ENCODE measurements around the gene CD83.

The CD83 gene

DNA sequence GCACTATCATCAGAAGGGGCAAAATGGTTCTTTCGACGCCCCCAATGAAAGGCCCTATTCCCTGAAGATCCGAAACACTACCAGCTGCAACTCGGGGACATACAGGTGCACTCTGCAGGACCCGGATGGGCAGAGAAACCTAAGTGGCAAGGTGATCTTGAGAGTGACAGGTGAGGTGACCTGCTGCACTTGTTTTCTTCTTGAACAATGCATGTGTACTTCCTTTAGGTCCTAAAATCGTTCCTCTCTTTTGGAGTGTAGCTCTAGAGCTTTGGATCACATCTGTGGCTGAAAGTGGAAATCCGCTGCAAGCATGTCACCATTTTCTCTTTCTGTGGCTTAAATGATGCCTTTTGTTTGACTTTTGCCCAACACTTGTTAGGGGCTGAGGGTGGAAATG, 14.0 kb downstream of the CD83 start:
- no peaks in the 10 kb centered on the region for H3K36me3 ChIP-seq (ENCODE audit: control insufficient read depth in 2 of 2, insufficient read depth in 2 of 2, low read length in 2 of 2)
- no peak overlapping the region for H3K4me3 ChIP-seq (ENCODE audit: low read length in 2 of 2)
- H3K9me3 ChIP-seq (ENCODE audit: control insufficient read depth in 2 of 2, low read length in 2 of 2): no peaks in the 10 kb centered on the region
- H3K4me1 ChIP-seq (ENCODE audit: control insufficient read depth in 2 of 2, insufficient read depth in 2 of 2, low read length in 2 of 2): peaks cover 0 to 7% of the 10 kb centered on the region in 2 donors
- no peak overlapping the region for H3K9ac ChIP-seq (ENCODE audit: low read depth in 1 of 2, low read length in 2 of 2)
- no peaks in the 10 kb centered on the region for H3K27me3 ChIP-seq (ENCODE audit: control insufficient read depth in 2 of 2, insufficient read depth in 2 of 2, low read length in 2 of 2)
- no peak overlapping the region for H3K27ac ChIP-seq (ENCODE audit: low read depth in 2 of 2, low read length in 2 of 2)

DNA sequence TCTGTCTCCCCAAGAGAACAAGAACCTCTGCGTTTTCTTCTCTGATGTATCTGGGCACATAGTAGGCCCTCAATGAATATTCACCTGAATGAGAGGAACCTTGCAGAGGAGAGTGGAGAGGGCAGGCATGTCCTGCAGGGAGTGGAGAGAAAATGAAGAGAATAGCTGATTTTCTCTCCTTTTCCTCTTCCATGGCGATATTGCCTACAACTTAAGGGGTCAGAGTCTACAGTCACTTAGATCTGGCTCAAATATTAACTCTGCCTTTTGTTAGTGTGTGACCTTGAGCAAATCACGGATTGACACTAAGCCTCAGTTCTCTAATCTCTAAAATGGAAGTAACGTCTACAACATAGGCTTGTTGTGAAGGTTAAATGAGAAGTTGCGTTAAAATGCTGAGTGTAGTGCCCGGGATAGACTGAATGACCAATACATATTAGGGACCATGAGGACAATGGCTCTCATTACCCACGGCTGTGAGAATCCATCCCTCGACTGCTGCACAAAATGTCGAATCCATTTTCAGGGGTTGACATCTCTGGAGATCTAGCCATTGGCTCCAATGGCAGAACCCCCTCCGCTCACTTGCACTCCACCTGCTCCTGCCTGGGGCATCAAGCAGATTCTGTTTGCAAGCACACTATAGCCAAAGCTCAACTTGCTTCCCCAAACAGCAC, 14.8 kb downstream of the CD83 start:
- H3K9ac ChIP-seq (ENCODE audit: low read depth in 1 of 2, low read length in 2 of 2): no peak overlapping the region
- H3K27ac ChIP-seq (ENCODE audit: low read depth in 2 of 2, low read length in 2 of 2): no peak overlapping the region
- peaks cover 0 to 7% of the 10 kb centered on the region in 2 donors for H3K4me1 ChIP-seq (ENCODE audit: control insufficient read depth in 2 of 2, insufficient read depth in 2 of 2, low read length in 2 of 2)
- no peaks in the 10 kb centered on the region for H3K36me3 ChIP-seq (ENCODE audit: control insufficient read depth in 2 of 2, insufficient read depth in 2 of 2, low read length in 2 of 2)
- H3K9me3 ChIP-seq (ENCODE audit: control insufficient read depth in 2 of 2, low read length in 2 of 2): no peaks in the 10 kb centered on the region
- no peak overlapping the region for H3K4me3 ChIP-seq (ENCODE audit: low read length in 2 of 2)
- H3K27me3 ChIP-seq (ENCODE audit: control insufficient read depth in 2 of 2, insufficient read depth in 2 of 2, low read length in 2 of 2): no peaks in the 10 kb centered on the region

DNA sequence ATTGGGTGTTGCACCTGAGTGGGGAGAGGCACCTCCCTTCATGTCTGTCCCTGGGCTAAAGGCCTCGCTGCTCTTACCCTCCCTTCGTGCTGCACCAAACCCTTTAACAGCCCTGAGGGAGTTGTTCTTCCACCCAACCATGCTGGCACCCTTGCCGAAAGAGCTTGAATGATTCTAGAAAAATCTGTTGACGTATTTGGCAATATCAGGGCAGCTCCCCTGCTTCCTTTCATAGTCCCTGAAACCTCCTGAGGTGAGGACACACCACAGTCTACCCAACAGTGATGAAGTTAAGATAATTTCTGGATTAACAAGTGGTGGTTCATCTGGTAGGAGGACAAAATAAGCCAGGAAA, 15.3 kb downstream of the CD83 start:
- H3K4me3 ChIP-seq (ENCODE audit: low read length in 2 of 2): no peak overlapping the region
- no peaks in the 10 kb centered on the region for H3K27me3 ChIP-seq (ENCODE audit: control insufficient read depth in 2 of 2, insufficient read depth in 2 of 2, low read length in 2 of 2)
- H3K4me1 ChIP-seq (ENCODE audit: control insufficient read depth in 2 of 2, insufficient read depth in 2 of 2, low read length in 2 of 2): peaks cover 0 to 3% of the 10 kb centered on the region in 2 donors
- no peak overlapping the region for H3K27ac ChIP-seq (ENCODE audit: low read depth in 2 of 2, low read length in 2 of 2)
- H3K9ac ChIP-seq (ENCODE audit: low read depth in 1 of 2, low read length in 2 of 2): no peak overlapping the region
- H3K9me3 ChIP-seq (ENCODE audit: control insufficient read depth in 2 of 2, low read length in 2 of 2): no peaks in the 10 kb centered on the region
- H3K36me3 ChIP-seq (ENCODE audit: control insufficient read depth in 2 of 2, insufficient read depth in 2 of 2, low read length in 2 of 2): no peaks in the 10 kb centered on the region

DNA sequence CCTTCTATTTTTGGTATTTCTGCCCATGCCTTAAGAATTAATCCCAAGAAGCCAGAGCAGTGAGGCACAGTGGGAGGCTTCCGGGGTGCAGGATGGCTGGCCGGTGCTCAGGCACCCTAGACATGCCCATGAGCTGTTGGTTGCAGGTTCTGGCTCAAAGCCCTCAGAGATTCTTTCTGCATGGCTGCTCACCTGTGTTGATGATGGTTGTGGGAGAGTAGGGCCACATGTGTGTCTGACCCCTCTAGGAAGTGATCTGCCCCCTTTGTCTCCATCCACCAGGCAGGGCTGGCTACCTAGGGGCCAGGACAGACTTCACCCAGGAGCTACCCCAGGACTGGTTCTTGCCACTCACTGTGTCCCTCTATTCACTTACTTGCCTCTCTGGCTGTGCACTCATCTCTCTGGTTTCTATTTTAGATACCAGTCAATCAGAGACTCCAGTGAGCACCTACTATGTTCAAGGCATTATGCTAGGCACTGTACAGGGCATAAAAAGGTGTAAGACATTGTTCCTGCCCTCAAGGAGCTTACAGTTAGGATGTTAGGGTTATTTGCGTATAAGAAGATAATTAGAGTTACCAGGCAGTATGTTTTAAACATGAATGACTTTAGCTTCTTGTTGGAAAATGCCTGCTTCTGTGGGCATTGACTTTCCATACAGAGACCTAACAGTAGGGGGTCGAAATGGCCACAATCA, 16.8 kb downstream of the CD83 start:
- Histone ChIP-seq H3K27ac (ENCODE audit: low read depth in 2 of 2, low read length in 2 of 2) (no peak overlapping the region), H3K4me1 (ENCODE audit: control insufficient read depth in 2 of 2, insufficient read depth in 2 of 2, low read length in 2 of 2) (no peaks in the 10 kb centered on the region), H3K4me3 (ENCODE audit: low read length in 2 of 2) (no peak overlapping the region)

DNA sequence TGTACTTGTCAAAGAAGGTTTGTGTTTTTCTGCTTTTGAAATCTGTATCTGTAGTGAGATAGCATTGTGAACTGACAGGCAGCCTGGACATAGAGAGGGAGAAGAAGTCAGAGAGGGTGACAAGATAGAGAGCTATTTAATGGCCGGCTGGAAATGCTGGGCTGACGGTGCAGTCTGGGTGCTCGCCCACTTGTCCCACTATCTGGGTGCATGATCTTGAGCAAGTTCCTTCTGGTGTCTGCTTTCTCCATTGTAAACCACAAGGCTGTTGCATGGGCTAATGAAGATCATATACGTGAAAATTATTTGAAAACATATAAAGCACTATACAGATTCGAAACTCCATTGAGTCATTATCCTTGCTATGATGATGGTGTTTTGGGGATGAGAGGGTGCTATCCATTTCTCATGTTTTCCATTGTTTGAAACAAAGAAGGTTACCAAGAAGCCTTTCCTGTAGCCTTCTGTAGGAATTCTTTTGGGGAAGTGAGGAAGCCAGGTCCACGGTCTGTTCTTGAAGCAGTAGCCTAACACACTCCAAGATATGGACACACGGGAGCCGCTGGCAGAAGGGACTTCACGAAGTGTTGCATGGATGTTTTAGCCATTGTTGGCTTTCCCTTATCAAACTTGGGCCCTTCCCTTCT, 18.4 kb downstream of the CD83 start:
- no peaks in the 10 kb centered on the region for H3K9me3 ChIP-seq (ENCODE audit: control insufficient read depth in 2 of 2, low read length in 2 of 2)
- no peaks in the 10 kb centered on the region for H3K4me1 ChIP-seq (ENCODE audit: control insufficient read depth in 2 of 2, insufficient read depth in 2 of 2, low read length in 2 of 2)
- H3K27ac ChIP-seq (ENCODE audit: low read depth in 2 of 2, low read length in 2 of 2): no peak overlapping the region
- H3K36me3 ChIP-seq (ENCODE audit: control insufficient read depth in 2 of 2, insufficient read depth in 2 of 2, low read length in 2 of 2): no peaks in the 10 kb centered on the region
- H3K9ac ChIP-seq (ENCODE audit: low read depth in 1 of 2, low read length in 2 of 2): no peak overlapping the region
- no peaks in the 10 kb centered on the region for H3K27me3 ChIP-seq (ENCODE audit: control insufficient read depth in 2 of 2, insufficient read depth in 2 of 2, low read length in 2 of 2)
- no peak overlapping the region for H3K4me3 ChIP-seq (ENCODE audit: low read length in 2 of 2)

More for the DNA sequence above, 16.8 kb downstream of the CD83 start:
- no peaks in the 10 kb centered on the region for H3K9me3 ChIP-seq (ENCODE audit: control insufficient read depth in 2 of 2, low read length in 2 of 2)
- no peaks in the 10 kb centered on the region for H3K27me3 ChIP-seq (ENCODE audit: control insufficient read depth in 2 of 2, insufficient read depth in 2 of 2, low read length in 2 of 2)
- H3K9ac ChIP-seq (ENCODE audit: low read depth in 1 of 2, low read length in 2 of 2): no peak overlapping the region
- no peaks in the 10 kb centered on the region for H3K36me3 ChIP-seq (ENCODE audit: control insufficient read depth in 2 of 2, insufficient read depth in 2 of 2, low read length in 2 of 2)

DNA sequence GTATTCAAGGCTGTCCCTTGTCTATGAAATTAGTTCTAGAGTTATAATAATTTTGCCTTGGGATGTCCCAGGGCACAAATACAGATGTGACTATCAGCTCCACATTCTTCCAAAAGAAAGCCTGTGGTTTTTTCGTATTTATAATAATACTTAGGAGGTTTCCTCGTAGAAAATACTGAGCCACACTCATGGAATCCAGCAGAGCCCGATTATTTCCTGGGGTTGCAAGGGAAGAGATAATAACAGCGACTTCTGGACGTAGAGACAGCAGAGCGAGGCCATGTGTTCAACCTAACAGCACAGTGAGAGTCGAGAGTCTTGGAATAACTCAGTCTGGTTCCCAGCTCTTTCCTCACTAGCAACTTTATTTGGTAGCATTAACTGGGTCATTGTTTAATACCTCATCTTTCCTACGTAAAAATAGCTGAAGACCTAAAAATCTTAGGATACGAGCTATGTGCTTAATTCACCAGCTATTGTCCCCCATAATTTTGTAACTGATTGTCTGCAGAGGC, 21.2 kb downstream of the CD83 start:
- Histone ChIP-seq H3K27me3 (ENCODE audit: control insufficient read depth in 2 of 2, insufficient read depth in 2 of 2, low read length in 2 of 2) (no peaks in the 10 kb centered on the region), H3K4me3 (ENCODE audit: low read length in 2 of 2) (no peak overlapping the region), H3K36me3 (ENCODE audit: control insufficient read depth in 2 of 2, insufficient read depth in 2 of 2, low read length in 2 of 2) (no peaks in the 10 kb centered on the region), H3K9me3 (ENCODE audit: control insufficient read depth in 2 of 2, low read length in 2 of 2) (no peaks in the 10 kb centered on the region), H3K4me1 (ENCODE audit: control insufficient read depth in 2 of 2, insufficient read depth in 2 of 2, low read length in 2 of 2) (no peaks in the 10 kb centered on the region), H3K27ac (ENCODE audit: low read depth in 2 of 2, low read length in 2 of 2) (no peak overlapping the region), H3K9ac (ENCODE audit: low read depth in 1 of 2, low read length in 2 of 2) (no peak overlapping the region)

DNA sequence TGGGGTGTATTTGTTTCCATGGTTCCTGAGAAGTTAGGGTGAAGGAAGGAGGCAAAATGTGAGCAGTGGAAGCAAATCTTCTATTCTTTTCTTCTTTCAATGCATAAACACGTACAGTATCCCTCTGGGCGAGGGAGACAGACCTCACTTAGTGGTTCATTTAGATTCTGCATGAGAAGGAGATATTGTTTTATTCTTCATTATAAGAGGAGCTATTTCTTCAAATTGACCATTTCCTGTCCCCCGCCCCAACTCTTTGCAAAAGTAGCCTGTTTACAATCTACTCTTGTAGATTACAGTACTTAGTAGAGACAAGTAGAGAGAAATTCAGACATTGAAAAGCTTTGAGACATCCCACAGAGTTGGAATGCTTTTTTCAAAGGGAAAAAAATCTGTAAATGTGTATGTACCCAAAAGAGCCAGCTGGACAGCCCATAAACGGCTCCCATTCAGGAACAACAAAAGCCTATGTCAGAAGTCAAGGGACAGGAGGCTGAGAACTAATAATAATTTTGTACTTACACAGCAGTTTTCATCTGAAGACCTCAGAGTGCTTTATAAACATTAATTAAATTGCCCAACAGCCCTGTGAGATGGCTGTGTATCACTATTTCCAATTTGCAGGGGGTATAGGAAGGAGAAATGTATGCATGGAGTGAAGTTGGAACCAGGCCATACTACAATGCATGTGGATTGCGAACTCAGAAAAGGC, 23.9 kb downstream of the CD83 start:
- Histone ChIP-seq H3K4me3 (ENCODE audit: low read length in 2 of 2) (no peak overlapping the region), H3K27me3 (ENCODE audit: control insufficient read depth in 2 of 2, insufficient read depth in 2 of 2, low read length in 2 of 2) (no peaks in the 10 kb centered on the region), H3K27ac (ENCODE audit: low read depth in 2 of 2, low read length in 2 of 2) (no peak overlapping the region), H3K9ac (ENCODE audit: low read depth in 1 of 2, low read length in 2 of 2) (no peak overlapping the region), H3K4me1 (ENCODE audit: control insufficient read depth in 2 of 2, insufficient read depth in 2 of 2, low read length in 2 of 2) (no peaks in the 10 kb centered on the region), H3K36me3 (ENCODE audit: control insufficient read depth in 2 of 2, insufficient read depth in 2 of 2, low read length in 2 of 2) (no peaks in the 10 kb centered on the region), H3K9me3 (ENCODE audit: control insufficient read depth in 2 of 2, low read length in 2 of 2) (no peaks in the 10 kb centered on the region)

DNA sequence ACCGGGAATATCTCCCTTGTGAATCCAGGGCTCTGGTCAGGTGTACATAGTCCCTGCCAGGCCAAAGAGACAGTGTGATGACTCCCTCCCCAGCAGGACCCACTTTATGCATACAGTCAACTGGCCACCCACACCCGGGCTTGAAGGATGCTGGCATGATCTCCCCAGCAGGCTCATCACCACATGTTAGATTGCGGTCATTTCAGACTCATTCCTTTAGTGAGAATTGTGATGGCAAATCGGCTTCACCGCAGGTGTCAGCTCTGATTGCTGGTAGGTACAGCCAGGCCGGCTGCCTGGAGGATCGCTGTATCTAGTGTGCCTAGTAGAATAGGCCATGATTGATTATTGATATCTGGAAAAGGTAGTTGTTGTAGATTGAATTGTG, 24.5 kb downstream of the CD83 start:
- Histone ChIP-seq H3K4me1 (ENCODE audit: control insufficient read depth in 2 of 2, insufficient read depth in 2 of 2, low read length in 2 of 2) (no peaks in the 10 kb centered on the region), H3K27ac (ENCODE audit: low read depth in 2 of 2, low read length in 2 of 2) (no peak overlapping the region), H3K27me3 (ENCODE audit: control insufficient read depth in 2 of 2, insufficient read depth in 2 of 2, low read length in 2 of 2) (no peaks in the 10 kb centered on the region), H3K9ac (ENCODE audit: low read depth in 1 of 2, low read length in 2 of 2) (no peak overlapping the region), H3K4me3 (ENCODE audit: low read length in 2 of 2) (no peak overlapping the region), H3K9me3 (ENCODE audit: control insufficient read depth in 2 of 2, low read length in 2 of 2) (no peaks in the 10 kb centered on the region), H3K36me3 (ENCODE audit: control insufficient read depth in 2 of 2, insufficient read depth in 2 of 2, low read length in 2 of 2) (no peaks in the 10 kb centered on the region)

DNA sequence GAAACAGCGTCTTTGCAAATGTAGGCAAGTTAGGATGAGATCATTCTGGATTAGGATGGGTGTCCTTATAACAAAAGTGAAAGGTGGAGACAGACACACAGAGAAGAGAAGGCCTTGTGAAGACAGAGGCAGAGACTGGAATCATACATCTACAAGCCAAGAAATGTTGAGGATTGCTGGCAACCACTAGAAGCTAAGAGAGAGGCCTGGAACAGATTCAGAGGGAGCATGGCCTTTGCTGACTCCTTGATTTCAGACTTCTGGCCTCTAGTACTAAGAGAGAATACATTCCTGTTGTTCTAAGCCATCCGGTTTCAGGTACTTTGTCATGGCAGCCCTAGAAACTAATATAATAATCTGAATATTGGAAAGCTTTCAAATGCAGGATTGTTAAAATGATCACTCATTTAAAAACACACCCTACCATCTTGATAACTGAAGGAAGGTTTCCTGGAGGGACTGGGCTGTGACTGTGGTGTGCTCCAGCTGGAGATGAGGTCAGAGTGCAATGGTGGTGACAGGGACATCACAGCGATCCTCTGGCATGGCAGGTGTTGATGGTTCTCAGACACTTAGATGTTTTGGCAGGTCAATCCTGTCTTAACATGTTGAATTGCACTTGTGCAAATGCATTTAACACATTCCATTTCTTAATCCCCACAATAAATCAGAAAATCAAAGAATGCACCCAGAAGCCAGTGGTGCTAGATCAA, 25.1 kb downstream of the CD83 start:
- H3K9ac ChIP-seq (ENCODE audit: low read depth in 1 of 2, low read length in 2 of 2): no peak overlapping the region
- H3K27ac ChIP-seq (ENCODE audit: low read depth in 2 of 2, low read length in 2 of 2): no peak overlapping the region
- H3K36me3 ChIP-seq (ENCODE audit: control insufficient read depth in 2 of 2, insufficient read depth in 2 of 2, low read length in 2 of 2): no peaks in the 10 kb centered on the region
- no peaks in the 10 kb centered on the region for H3K27me3 ChIP-seq (ENCODE audit: control insufficient read depth in 2 of 2, insufficient read depth in 2 of 2, low read length in 2 of 2)
- no peaks in the 10 kb centered on the region for H3K4me1 ChIP-seq (ENCODE audit: control insufficient read depth in 2 of 2, insufficient read depth in 2 of 2, low read length in 2 of 2)
- H3K4me3 ChIP-seq (ENCODE audit: low read length in 2 of 2): no peak overlapping the region
- no peaks in the 10 kb centered on the region for H3K9me3 ChIP-seq (ENCODE audit: control insufficient read depth in 2 of 2, low read length in 2 of 2)

Measured in mucosa of rectum (tissue), 2 donors.